Naive B cell (primary cell): ENCODE results near the gene SMYD3. TPM values are rescaled to one million over a fixed set of nuclear protein-coding genes. Genes with fewer than 3 reads are reported as not detected.
"Not testable (repeated sequence)": the region's sequence is repeated elsewhere in the genome, so short reads cannot be mapped to it uniquely, and the experiment has no call there.

Experiments used
- ATAC-seq, 2 donors: fragments of 150-1000 bp; cut with Tn5 transposase; 2 replicates each; pipeline ENCODE4 v1.10.0; 2021; ENCODE audit warnings: low read depth in 2 of 2, mild to moderate bottlenecking in 2 of 2, moderate library complexity in 2 of 2
- DNase-seq: peaks from one replicate; pipeline ENCODE4 v3.0.0; 2022
- H3K27ac Mint-ChIP-seq, 6 donors: one replicate each; pipeline ENCODE4 v1.8.0; 2020 to 2022; ENCODE audit warnings: mild to moderate bottlenecking in 6 of 6, mixed read lengths in 6 of 6, moderate library complexity in 5 of 6, inconsistent platforms in 2 of 6
- H3K27me3 Mint-ChIP-seq, 3 donors: one replicate each; pipeline ENCODE4 v1.8.0; 2021 to 2022; ENCODE audit warnings: mixed read lengths in 3 of 3, mild to moderate bottlenecking in 1 of 3
- H3K36me3 Mint-ChIP-seq, 2 donors: one replicate each; pipeline ENCODE4 v1.8.0; 2020 to 2022; ENCODE audit warnings: mixed read lengths in 2 of 2, inconsistent platforms in 1 of 2, mild to moderate bottlenecking in 1 of 2
- H3K4me1 Mint-ChIP-seq, 3 donors: one replicate each; pipeline ENCODE4 v1.8.0; 2020 to 2022; ENCODE audit warnings: mixed read lengths in 3 of 3, inconsistent platforms in 1 of 3, mild to moderate bottlenecking in 1 of 3, moderate library complexity in 1 of 3
- H3K4me3 Mint-ChIP-seq, 8 donors: one replicate each; pipeline ENCODE4 v1.8.0; 2020 to 2022; ENCODE audit warnings: mild to moderate bottlenecking in 8 of 8, mixed read lengths in 8 of 8, moderate library complexity in 8 of 8, inconsistent platforms in 2 of 8
- H3K9me3 Mint-ChIP-seq, 7 donors: one replicate each; pipeline ENCODE4 v1.8.0; 2020 to 2022; ENCODE audit warnings: mixed read lengths in 7 of 7, mild to moderate bottlenecking in 5 of 7, inconsistent platforms in 2 of 7, moderate library complexity in 1 of 7
- polyA plus RNA-seq, 6 donors: library from polyadenylated mRNA; unstranded; fragments of 300-500 nt; fragmentation: Illumina TruSeq; gene quantifications; one replicate each; pipeline ENCODE4 v1.2.3, GENCODE V29; 2021; ENCODE audit warnings: low read depth in 6 of 6

The SMYD3 gene
- polyA plus RNA-seq, 6 donors from 2014 or later, result 15.8 to 27.3 (median 19.5) TPM

DNA sequence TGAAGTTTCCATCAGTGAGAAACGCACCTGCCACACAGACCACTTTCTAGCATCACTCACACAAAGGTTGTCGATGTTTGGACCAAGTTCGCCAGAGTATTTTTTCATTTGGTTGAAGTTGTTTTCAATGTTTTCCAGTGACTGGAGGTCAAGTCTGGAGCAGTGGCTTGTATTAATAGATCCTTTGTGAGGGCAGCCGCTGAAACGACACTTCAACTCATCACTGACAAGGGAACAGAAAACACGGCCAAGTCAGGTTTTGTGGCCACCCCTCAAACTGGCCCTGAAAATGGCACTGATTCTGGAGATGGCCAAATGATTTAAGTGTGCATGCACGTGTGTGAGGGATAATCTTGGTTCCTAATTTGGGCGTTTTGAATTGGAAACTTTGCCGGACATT, 675.6 kb downstream of the SMYD3 start:
- no peaks in the 10 kb centered on the region for H3K27me3 Mint-ChIP-seq
- ATAC-seq (no peak), DNase-seq (no peak)
- H3K9me3 Mint-ChIP-seq, result peaks cover 0 to 2% (median 0%) of the 10 kb centered on the region in 7 donors
- peaks cover 7 to 19% of the 10 kb centered on the region in 2 donors for H3K36me3 Mint-ChIP-seq
- no peak overlapping the region for H3K4me3 Mint-ChIP-seq
- H3K4me1 Mint-ChIP-seq, result peaks cover 0 to 2% (median 0%) of the 10 kb centered on the region in 3 donors
- no peak overlapping the region for H3K27ac Mint-ChIP-seq

DNA sequence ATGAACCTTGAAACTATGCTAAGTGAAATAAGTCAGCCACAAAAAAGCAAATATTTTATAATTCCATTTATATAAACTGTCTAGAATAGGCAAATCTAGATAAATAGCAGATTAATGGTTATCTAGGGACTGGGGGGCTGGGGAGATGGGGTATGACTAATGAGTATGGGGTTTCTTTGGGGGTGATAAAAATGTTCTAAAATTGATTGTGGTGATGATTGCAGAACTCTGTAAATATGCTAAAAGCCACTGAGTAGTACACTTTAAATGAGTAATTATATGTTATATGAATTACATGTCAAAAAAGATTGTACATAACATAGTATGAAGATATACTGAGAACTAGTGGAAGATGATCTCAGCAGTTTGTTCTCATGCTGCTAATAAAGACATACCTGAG, 677.3 kb downstream of the SMYD3 start:
- H3K36me3 Mint-ChIP-seq, result peaks cover 7 to 14% of the 10 kb centered on the region in 2 donors
- peaks cover 0 to 3% (median 0%) of the 10 kb centered on the region in 3 donors for H3K4me1 Mint-ChIP-seq
- no peaks in the 10 kb centered on the region for H3K27me3 Mint-ChIP-seq
- peaks cover 0 to 4% (median 0%) of the 10 kb centered on the region in 7 donors for H3K9me3 Mint-ChIP-seq
- no peak overlapping the region for H3K27ac Mint-ChIP-seq
- no peak for DNase-seq
- no peak overlapping the region for H3K4me3 Mint-ChIP-seq
- ATAC-seq, result no peak

DNA sequence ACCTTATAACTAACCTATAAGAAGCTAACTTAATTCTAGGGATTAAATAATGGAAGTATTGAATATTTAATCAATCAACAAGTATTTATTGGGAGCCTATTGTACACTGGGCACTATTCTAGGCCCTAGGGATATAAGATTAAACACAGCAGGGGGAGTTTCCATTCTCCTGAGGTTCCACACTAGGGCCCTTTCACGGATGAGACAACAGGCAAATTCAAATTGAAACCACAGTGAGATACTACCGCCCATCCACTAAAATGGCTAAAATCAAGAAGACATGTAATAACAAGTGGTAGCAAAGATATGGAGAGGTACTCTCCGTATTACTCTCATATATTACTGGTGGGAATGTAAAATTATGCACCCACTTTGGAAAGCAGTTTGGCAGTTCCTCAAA, 677.9 kb downstream of the SMYD3 start:
- ATAC-seq, result peak in 1 of 2 donors; percentile 50
- Mint-ChIP-seq H3K27me3 (no peaks in the 10 kb centered on the region), H3K36me3 (peaks cover 7 to 14% of the 10 kb centered on the region in 2 donors), H3K27ac (peak overlapping the region in 1 of 6 donors; percentile 56), H3K4me3 (no peak overlapping the region), H3K9me3 (peaks cover 0 to 4% (median 0%) of the 10 kb centered on the region in 7 donors), H3K4me1 (peaks cover 0 to 3% (median 0%) of the 10 kb centered on the region in 3 donors)
- DNase-seq, result no peak

DNA sequence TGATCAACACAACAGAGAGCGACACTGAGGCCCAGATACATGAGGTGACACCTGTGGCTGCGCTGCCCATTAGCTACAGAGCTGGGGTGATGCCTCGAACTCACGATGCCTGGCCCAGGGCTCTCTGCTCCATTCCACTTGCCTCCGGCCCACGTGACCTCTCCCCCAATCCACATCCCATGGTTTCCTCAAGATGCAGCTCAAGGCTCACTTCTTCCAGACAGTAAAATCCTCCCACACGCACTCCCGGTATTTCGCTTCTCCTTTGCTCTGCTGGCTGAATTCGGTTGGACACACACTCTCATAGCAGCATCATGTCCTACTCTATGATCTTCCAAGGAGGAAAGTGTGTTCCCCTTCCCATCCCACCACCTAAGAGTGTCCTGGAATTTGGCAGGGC, 679.8 kb downstream of the SMYD3 start:
- peak overlapping the region in 2 of 6 donors; percentile 48 to 75 for H3K27ac Mint-ChIP-seq
- H3K27me3 Mint-ChIP-seq, result no peaks in the 10 kb centered on the region
- peaks cover 0 to 10% (median 5%) of the 10 kb centered on the region in 7 donors for H3K9me3 Mint-ChIP-seq
- no peak overlapping the region for H3K4me3 Mint-ChIP-seq
- ATAC-seq (no peak), DNase-seq (no peak)
- peaks cover 0 to 3% (median 0%) of the 10 kb centered on the region in 3 donors for H3K4me1 Mint-ChIP-seq
- peaks cover 14 to 23% of the 10 kb centered on the region in 2 donors for H3K36me3 Mint-ChIP-seq

DNA sequence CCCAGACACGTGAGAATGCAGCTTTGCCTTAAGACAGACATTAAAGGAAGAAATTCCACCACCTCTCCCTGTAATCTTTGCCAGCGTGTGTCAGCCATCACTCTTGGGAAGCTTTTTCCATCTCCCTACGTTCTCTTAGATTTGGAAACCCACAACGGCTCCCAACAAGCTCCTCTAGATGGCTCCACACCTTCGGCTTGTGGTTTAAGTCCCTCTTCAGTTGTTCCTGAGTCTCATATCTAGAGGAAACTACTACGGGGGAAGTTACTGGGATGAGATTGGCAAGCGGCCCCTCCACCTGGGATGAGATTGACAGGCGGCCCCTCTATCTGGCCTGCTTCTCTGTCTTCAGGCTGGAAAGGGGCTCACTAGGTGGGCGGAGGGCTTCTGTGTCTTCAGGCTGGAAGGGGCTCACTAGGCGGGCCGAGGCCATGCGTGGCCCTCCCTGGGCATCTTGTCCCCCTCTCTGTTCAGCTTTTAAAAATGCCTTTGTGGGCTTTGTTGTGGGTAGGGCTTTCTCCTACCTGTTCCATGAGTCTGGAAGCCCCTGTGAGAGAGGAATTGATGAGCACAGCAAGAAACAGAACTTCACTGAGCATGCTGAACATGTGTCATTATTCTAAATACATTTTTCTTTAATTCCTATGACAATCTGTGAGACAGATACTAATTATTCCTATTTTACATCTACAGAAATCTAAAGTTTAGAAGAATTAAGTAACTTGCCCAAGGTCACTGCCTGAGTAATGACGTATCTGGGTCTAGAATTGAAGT, 681.8 kb downstream of the SMYD3 start:
- ATAC-seq (no peak), DNase-seq (no peak)
- Mint-ChIP-seq H3K27me3 (no peaks in the 10 kb centered on the region), H3K36me3 (peaks cover 9 to 24% of the 10 kb centered on the region in 2 donors), H3K4me3 (no peak overlapping the region), H3K9me3 (peaks cover 0 to 10% (median 5%) of the 10 kb centered on the region in 7 donors), H3K27ac (no peak overlapping the region), H3K4me1 (peaks cover 0 to 3% (median 0%) of the 10 kb centered on the region in 3 donors)

DNA sequence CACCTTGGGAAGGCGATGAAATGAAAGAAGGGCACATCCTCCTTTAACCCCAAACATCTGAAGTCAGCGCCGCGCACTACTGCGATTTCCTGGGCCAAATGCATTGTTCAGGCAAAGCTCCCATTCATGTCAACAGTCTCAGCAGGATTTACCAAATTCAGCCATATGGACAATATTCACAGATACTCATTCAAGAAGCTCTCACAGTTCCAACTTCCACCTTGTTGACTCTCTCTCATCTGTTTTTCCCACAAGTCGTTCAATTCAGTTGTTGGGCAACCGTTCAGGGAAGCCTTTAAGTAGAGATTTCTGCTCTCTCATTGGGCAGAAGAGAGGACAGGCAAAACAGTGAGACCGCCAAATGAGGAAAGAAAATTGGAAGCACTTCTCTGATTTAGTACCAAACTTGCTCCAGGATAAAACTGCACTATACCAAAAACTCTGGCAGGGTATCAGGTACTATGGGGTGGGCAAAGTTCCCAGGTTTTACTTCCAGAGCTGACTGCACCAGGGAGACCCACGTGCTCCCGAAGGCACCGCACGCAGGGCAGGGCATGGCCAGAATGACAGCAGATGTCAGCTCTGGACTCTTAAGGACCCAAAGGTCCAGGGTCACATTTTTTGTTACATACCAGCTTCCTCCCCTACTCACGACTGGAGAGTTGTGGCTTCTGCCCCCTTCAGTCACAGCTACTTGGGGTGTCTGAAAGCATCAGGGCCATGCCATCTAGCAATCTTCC, 683.5 kb downstream of the SMYD3 start:
- DNase-seq, result no peak
- Mint-ChIP-seq H3K27ac (no peak overlapping the region), H3K9me3 (peaks cover 0 to 10% (median 5%) of the 10 kb centered on the region in 7 donors), H3K4me1 (peaks cover 0 to 3% (median 0%) of the 10 kb centered on the region in 3 donors), H3K36me3 (peaks cover 9 to 24% of the 10 kb centered on the region in 2 donors), H3K4me3 (no peak overlapping the region), H3K27me3 (no peaks in the 10 kb centered on the region)
- ATAC-seq, result no peak

DNA sequence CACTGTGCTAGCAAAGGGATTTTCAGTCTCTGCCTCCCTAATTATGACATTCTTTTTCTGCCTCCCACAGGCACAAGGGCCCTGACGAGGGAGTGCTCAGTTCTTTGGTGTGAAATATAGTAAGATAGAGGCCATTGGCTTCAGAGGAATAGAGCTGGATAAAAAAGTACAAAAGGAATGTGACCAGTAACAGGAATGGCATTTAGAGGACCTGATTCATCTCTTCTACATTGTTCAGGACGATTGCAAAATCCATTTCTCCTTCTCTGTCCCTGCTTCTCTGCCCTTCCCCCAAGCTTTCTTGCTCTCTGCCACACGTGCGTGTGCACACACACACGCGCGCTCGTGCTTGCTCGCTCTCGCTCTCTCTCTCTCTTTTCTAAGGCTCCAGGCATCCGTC, 684.1 kb downstream of the SMYD3 start:
- Mint-ChIP-seq H3K27me3 (no peaks in the 10 kb centered on the region), H3K4me3 (no peak overlapping the region), H3K27ac (no peak overlapping the region), H3K36me3 (peaks cover 9 to 24% of the 10 kb centered on the region in 2 donors), H3K4me1 (peaks cover 0 to 3% (median 0%) of the 10 kb centered on the region in 3 donors), H3K9me3 (peaks cover 0 to 10% (median 5%) of the 10 kb centered on the region in 7 donors)
- no peak for DNase-seq
- no peak for ATAC-seq

DNA sequence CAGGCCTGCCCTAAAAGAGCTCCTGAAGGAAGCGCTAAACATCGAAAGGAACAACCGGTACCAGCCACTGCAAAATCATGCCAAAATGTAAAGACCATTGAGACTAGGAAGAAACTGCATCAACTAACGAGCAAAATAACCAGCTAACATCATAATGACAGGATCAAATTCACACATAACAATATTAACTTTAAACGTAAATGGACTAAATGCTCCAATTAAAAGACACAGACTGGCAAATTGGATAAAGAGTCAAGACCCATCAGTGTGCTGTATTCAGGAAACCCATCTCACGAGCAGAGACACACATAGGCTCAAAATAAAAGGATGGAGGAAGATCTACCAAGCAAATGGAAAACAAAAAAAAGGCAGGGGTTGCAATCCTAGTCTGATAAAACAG, 688.7 kb downstream of the SMYD3 start:
- H3K36me3 Mint-ChIP-seq, result peaks cover 0 to 11% of the 10 kb centered on the region in 2 donors
- not testable (repeated sequence) for H3K27ac Mint-ChIP-seq, H3K9me3 Mint-ChIP-seq, H3K27me3 Mint-ChIP-seq, H3K4me1 Mint-ChIP-seq, ATAC-seq, DNase-seq, H3K4me3 Mint-ChIP-seq

DNA sequence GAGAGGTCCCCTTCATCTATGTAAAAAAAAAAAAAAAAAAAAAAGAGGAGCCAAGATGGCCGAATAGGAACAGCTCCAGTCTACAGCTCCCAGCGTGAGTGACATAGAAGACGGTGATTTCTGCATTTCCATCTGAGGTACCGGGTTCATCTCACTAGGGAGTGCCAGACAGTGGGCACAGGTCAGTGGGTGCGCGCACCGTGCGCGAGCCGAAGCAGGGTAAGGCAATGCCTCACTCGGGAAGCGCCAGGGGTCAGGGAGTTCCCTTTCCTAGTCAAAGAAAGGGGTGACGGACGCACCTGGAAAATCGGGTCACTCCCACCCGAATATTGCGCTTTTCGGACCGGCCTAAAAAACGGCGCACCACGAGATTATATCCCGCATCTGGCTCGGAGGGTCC, 690.6 kb downstream of the SMYD3 start:
- not testable (repeated sequence) for H3K36me3 Mint-ChIP-seq, DNase-seq, H3K27me3 Mint-ChIP-seq, H3K27ac Mint-ChIP-seq, H3K9me3 Mint-ChIP-seq, H3K4me3 Mint-ChIP-seq, ATAC-seq
- peaks cover 0 to 11% (median 3%) of the 10 kb centered on the region in 3 donors for H3K4me1 Mint-ChIP-seq

DNA sequence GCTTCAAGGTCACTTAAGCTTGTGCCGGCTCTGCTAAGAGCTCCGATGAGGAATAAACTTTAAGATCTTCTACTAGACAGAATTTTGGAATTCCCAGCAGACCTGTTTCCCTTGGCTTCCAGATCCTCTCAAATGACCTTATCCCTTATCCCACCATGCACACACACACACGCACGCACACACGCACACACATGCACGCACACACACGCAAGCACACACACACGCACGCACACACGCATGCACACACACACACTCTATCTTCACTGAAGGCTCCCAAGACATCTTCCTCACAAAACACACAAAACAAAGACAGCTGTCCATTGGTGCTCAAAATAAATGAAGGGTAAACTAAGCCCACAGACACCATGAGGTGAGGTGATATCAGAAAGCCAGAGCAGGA, 692.4 kb downstream of the SMYD3 start:
- Mint-ChIP-seq H3K4me3 (no peak overlapping the region), H3K27me3 (no peaks in the 10 kb centered on the region), H3K36me3 (peaks cover 0 to 3% of the 10 kb centered on the region in 2 donors), H3K27ac (peak overlapping the region in 2 of 6 donors; percentile 28 to 41), H3K9me3 (peaks cover 0 to 2% (median 0%) of the 10 kb centered on the region in 7 donors), H3K4me1 (peaks cover 13 to 29% (median 18%) of the 10 kb centered on the region in 3 donors)
- DNase-seq, result no peak
- ATAC-seq, result no peak

DNA sequence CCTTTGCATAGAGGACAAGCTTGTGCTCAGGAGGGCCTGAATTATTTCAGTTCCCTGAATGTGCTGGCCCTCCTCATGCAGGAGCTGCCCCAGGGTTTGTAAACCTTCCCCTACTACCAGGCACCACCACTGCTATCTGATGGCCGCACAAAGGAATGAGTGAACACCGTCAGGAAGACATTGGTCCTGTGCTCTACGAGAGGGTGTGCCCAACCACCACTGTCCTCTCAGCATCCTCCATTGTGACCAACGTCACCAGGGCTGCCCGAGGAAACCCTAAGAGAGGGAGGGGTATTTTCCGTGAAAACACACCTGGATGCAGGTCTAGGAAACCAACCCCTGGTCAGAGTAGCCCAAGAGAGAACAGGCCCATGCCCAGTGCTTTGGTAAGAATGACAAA, 694.8 kb downstream of the SMYD3 start:
- peak overlapping the region in 4 of 6 donors; percentile 27 to 81 (median 65) for H3K27ac Mint-ChIP-seq
- no peaks in the 10 kb centered on the region for H3K9me3 Mint-ChIP-seq
- H3K36me3 Mint-ChIP-seq, result peaks cover 0 to 3% of the 10 kb centered on the region in 2 donors
- H3K27me3 Mint-ChIP-seq, result no peaks in the 10 kb centered on the region
- DNase-seq (no peak), ATAC-seq (no peak)
- peaks cover 31 to 53% (median 35%) of the 10 kb centered on the region in 3 donors for H3K4me1 Mint-ChIP-seq
- peak overlapping the region in 1 of 8 donors; percentile 20 for H3K4me3 Mint-ChIP-seq

DNA sequence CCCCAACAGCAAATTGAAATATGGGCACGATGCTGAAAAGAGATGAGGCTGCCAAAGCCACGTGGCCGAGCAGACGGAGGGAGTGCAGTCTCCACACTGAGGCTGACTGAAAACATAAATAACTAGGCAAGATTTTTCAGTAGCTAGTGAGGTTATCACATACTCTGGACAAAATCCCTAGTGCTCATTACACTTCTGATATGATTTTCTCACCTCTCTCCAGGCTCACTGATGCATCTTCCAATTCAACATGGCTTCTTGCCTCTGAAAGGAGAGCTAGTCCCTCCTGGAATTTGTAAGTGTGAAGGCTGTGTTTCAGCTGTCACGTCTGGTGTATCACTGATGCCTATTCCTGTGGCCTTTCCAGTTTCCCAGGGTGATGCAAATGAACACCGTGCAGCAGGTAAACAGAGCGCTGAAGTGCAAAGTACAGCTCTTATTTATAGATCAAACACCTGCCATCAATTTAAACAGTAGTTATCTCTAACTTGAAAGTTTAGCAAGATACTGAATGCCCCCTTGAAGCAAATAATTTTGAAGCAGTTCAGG, 696.2 kb downstream of the SMYD3 start:
- Mint-ChIP-seq H3K36me3 (peaks cover 0 to 3% of the 10 kb centered on the region in 2 donors), H3K9me3 (no peaks in the 10 kb centered on the region), H3K4me1 (peaks cover 35 to 63% (median 39%) of the 10 kb centered on the region in 3 donors), H3K4me3 (peak overlapping the region in 6 of 8 donors; percentile 7 to 73 (median 54)), H3K27me3 (no peaks in the 10 kb centered on the region), H3K27ac (peak overlapping the region; percentile 47 to 98 (median 84))
- peak in 1 of 2 donors; percentile 5 for ATAC-seq
- no peak for DNase-seq

DNA sequence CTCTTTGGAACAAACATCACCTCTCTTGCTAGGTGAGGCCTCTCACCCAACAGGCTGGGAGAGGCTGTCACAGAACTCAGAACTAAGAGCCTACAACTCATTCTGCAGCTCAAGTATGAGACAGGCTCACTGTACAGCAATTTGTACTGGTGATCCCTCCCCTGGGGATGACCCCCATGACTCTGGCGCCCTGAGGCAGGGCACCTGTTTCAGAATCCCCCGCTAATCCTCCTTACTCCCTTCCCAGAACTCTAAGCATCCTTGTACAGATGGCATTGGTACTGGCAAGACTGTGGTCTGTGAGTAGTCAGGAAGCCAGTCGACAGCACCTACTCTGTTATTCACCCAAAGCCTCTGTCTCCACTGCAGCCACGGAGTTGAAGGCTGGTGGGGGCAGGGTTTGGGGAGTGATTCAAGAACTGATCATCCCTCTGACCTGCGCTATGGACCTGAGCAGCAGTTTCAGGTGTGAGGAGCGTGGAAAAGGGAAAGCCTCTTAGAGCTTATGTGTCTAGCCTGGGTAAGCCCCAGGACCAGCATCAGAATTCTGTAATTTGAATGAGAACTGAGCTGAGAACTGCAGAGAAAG, 696.8 kb downstream of the SMYD3 start:
- Mint-ChIP-seq H3K27ac (peak overlapping the region; percentile 47 to 98 (median 86)), H3K36me3 (peaks cover 0 to 3% of the 10 kb centered on the region in 2 donors), H3K4me3 (peak overlapping the region in 6 of 8 donors; percentile 7 to 73 (median 54)), H3K27me3 (no peaks in the 10 kb centered on the region), H3K9me3 (no peaks in the 10 kb centered on the region), H3K4me1 (peaks cover 35 to 63% (median 39%) of the 10 kb centered on the region in 3 donors)
- ATAC-seq (peak in 1 of 2 donors; percentile 13), DNase-seq (no peak)
